Stimulated activated naive B cell treated with anti-CD40 and anti-IgM and Interleukin-4, amounts not matched to agents 10 μg/mL and 1 μg/mL and 100 μg/mL, for 72 hours (primary cell): ENCODE measurements around the gene GPR21.

ENCODE experiments used
- ATAC-seq, 2 donors: fragments of 150-1000 bp; cut with Tn5 transposase; replicated peaks; 2 replicates each; pipeline ENCODE4 v1.10.0; 2021; ENCODE audit warnings: moderate library complexity in 1 of 2
- DNase-seq: peaks from one replicate; pipeline ENCODE4 v3.0.0; 2021
- H3K27ac Mint-ChIP-seq: one replicate; pipeline ENCODE4 v1.8.0; 2022; ENCODE audit warnings: mild to moderate bottlenecking, mixed read lengths
- H3K27me3 Mint-ChIP-seq, 2 donors: one replicate each; pipeline ENCODE4 v1.8.0; 2022; ENCODE audit warnings: mixed read lengths in 2 of 2
- H3K36me3 Mint-ChIP-seq, 2 donors: one replicate each; pipeline ENCODE4 v1.8.0; 2022; ENCODE audit warnings: mixed read lengths in 2 of 2, mild to moderate bottlenecking in 1 of 2
- H3K4me1 Mint-ChIP-seq, 2 donors: one replicate each; pipeline ENCODE4 v1.8.0; 2022; ENCODE audit warnings: mixed read lengths in 2 of 2, mild to moderate bottlenecking in 1 of 2
- H3K4me3 Mint-ChIP-seq, 2 donors: one replicate each; pipeline ENCODE4 v1.8.0; 2022; ENCODE audit warnings: mild to moderate bottlenecking in 2 of 2, mixed read lengths in 2 of 2, moderate library complexity in 1 of 2
- H3K9me3 Mint-ChIP-seq, 2 donors: one replicate each; pipeline ENCODE4 v1.8.0; 2022; ENCODE audit warnings: mixed read lengths in 2 of 2, mild to moderate bottlenecking in 1 of 2

The GPR21 gene

DNA sequence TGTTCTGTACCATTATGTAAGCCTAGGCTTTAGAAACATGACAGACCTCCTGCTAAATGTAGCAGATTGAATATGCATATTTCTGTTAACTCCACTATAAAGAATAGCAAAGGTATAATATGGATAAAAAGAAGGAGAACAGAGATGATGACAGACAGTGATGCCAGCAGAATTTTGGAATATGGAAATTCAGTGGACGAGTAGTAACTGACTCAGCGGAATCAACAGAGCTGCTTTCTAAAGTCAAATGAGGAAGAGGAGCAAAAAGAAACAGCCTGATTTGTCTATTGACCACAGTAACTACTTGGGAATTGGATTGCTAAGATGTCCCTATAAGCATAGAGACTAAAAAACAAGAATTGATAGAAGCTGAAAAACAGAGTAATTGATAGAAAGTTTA is 8.0 kb downstream of the GPR21 start:
- H3K4me1 Mint-ChIP-seq = peaks cover 5 to 49% of the 10 kb centered on the region in 2 donors
- H3K36me3 Mint-ChIP-seq = peaks cover 31 to 39% of the 10 kb centered on the region in 2 donors
- peaks cover 4 to 6% of the 10 kb centered on the region in 2 donors for H3K9me3 Mint-ChIP-seq
- H3K27ac Mint-ChIP-seq = no peak overlapping the region
- H3K4me3 Mint-ChIP-seq = no peak overlapping the region
- ATAC-seq (no peak), DNase-seq (no peak)
- no peaks in the 10 kb centered on the region for H3K27me3 Mint-ChIP-seq

GRCh38 chr9:123043081-123043939 is 9.8 kb downstream of the GPR21 start:
- Mint-ChIP-seq H3K4me3 (no peak overlapping the region), H3K4me1 (peaks cover 0 to 31% of the 10 kb centered on the region in 2 donors), H3K9me3 (peaks cover 4 to 6% of the 10 kb centered on the region in 2 donors), H3K27ac (no peak overlapping the region), H3K36me3 (peaks cover 26 to 34% of the 10 kb centered on the region in 2 donors), H3K27me3 (no peaks in the 10 kb centered on the region)
- ATAC-seq = no peak
- no peak for DNase-seq

DNA sequence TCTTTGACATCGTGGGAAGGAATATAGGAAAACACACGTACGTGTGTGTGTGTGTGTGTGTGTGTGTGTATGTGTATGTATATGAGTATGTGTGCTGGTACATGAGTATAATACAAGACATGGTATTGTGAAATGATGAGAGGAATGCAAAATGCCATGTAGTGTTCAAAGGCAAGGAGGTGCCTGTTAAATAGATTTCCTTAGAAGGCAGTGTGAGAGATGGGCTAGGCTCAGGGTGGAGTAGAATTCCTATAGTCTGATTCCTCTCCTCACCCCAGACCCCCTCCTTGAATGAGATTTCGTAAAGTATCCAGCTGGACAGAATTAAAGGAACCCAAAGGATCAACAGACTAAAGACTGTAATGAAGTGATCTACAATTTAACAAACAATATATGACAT is 11.1 kb downstream of the GPR21 start:
- ATAC-seq = no peak
- Mint-ChIP-seq H3K4me3 (no peak overlapping the region), H3K9me3 (peaks cover 4 to 6% of the 10 kb centered on the region in 2 donors), H3K4me1 (peaks cover 0 to 34% of the 10 kb centered on the region in 2 donors), H3K36me3 (peaks cover 27 to 38% of the 10 kb centered on the region in 2 donors), H3K27ac (no peak overlapping the region), H3K27me3 (no peaks in the 10 kb centered on the region)
- no peak for DNase-seq

GRCh38 chr9:123046406-123047195 is 13.1 kb downstream of the GPR21 start:
- no peak for ATAC-seq
- H3K27me3 Mint-ChIP-seq = no peaks in the 10 kb centered on the region
- H3K27ac Mint-ChIP-seq = no peak overlapping the region
- no peak for DNase-seq
- peaks cover 28 to 35% of the 10 kb centered on the region in 2 donors for H3K36me3 Mint-ChIP-seq
- H3K4me3 Mint-ChIP-seq = no peak overlapping the region
- H3K4me1 Mint-ChIP-seq = peaks cover 0 to 25% of the 10 kb centered on the region in 2 donors
- H3K9me3 Mint-ChIP-seq = peaks cover 4 to 6% of the 10 kb centered on the region in 2 donors

- H3K9me3 Mint-ChIP-seq = no peaks in the 10 kb centered on the region
- H3K36me3 Mint-ChIP-seq = peaks cover 16 to 19% of the 10 kb centered on the region in 2 donors
- H3K4me3 Mint-ChIP-seq = no peak overlapping the region
- ATAC-seq (no peak), DNase-seq (no peak)
- H3K4me1 Mint-ChIP-seq = peaks cover 1 to 19% of the 10 kb centered on the region in 2 donors
- H3K27ac Mint-ChIP-seq = no peak overlapping the region
- no peaks in the 10 kb centered on the region for H3K27me3 Mint-ChIP-seq
Measured at GRCh38 chr9:123048748-123049147, 15.3 kb downstream of the GPR21 start.

- H3K9me3 Mint-ChIP-seq = no peaks in the 10 kb centered on the region
- DNase-seq (no peak), ATAC-seq (no peak)
- H3K4me3 Mint-ChIP-seq = no peak overlapping the region
- no peaks in the 10 kb centered on the region for H3K27me3 Mint-ChIP-seq
- H3K4me1 Mint-ChIP-seq = peaks cover 4 to 18% of the 10 kb centered on the region in 2 donors
- peaks cover 8 to 18% of the 10 kb centered on the region in 2 donors for H3K36me3 Mint-ChIP-seq
- H3K27ac Mint-ChIP-seq = no peak overlapping the region
Measured at GRCh38 chr9:123049589-123050222, 16.2 kb downstream of the GPR21 start.

- Mint-ChIP-seq H3K27me3 (no peaks in the 10 kb centered on the region), H3K36me3 (peaks cover 7 to 21% of the 10 kb centered on the region in 2 donors), H3K4me1 (peaks cover 4 to 16% of the 10 kb centered on the region in 2 donors), H3K27ac (no peak overlapping the region), H3K9me3 (no peaks in the 10 kb centered on the region), H3K4me3 (no peak overlapping the region)
- DNase-seq = no peak
- ATAC-seq = no peak
Measured at GRCh38 chr9:123053046-123053445, 19.6 kb downstream of the GPR21 start.

DNA sequence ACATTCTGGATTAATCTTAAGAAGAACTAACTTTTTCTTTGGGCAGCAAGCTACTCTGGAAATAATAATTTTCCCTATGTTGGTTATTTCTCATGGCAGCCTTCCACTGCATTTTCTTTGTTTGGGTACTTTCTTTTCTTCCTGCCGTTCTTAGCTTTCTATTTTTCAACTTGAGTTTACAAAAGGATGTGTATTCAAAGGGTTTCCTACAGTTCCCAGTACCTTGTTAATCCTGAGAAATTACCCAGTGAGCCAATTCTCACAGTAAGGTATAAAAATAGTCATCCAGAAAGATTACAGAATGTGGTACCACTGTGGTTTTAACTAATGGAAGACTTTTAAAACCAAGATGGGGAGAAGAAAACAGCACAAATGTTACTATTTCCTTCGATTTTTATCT is 20.2 kb downstream of the GPR21 start:
- Mint-ChIP-seq H3K4me3 (no peak overlapping the region), H3K9me3 (no peaks in the 10 kb centered on the region), H3K27me3 (no peaks in the 10 kb centered on the region), H3K4me1 (peaks cover 4 to 14% of the 10 kb centered on the region in 2 donors), H3K36me3 (peaks cover 7 to 21% of the 10 kb centered on the region in 2 donors), H3K27ac (no peak overlapping the region)
- no peak for DNase-seq
- no peak for ATAC-seq

GRCh38 chr9:123058834-123059233 is 25.4 kb downstream of the GPR21 start:
- Mint-ChIP-seq H3K4me3 (no peak overlapping the region), H3K4me1 (peaks cover 2 to 3% of the 10 kb centered on the region in 2 donors), H3K27me3 (no peaks in the 10 kb centered on the region), H3K36me3 (peaks cover 9 to 18% of the 10 kb centered on the region in 2 donors), H3K27ac (no peak overlapping the region), H3K9me3 (no peaks in the 10 kb centered on the region)
- DNase-seq = no peak
- ATAC-seq = no peak

DNA sequence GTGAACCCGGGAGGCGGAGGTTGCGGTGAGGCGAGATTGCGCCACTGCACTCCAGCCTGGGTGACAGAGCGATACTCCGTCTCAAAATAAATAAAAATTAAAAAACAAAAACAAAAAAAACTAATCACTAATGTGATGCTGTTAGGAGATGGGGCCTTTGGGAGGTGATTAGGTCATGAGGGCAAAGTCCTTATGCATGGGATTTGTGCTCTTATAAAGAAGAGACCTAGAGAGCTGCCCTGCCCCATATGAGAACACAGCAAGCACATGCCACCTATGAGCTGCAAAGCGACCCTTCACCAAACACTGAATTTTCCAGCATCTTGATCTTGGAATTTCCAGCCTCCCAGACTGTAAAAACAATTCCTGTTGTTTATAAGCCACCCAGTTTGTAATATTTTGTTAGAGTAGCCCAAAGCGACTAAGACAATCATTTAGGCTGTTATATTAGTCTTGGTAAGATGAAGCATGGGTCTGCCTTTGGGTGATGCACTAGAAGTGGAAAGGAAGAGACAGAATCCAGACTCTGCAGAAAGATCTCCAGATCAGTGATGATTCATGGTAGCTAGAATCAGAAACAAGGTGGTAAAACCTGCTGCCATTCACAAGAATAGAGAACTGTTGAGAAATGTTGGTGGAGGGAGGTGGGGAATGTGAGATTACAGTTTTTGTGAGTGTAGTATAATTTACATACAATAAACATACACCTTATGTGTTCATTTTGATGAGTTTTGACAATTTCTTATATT is 26.2 kb downstream of the GPR21 start:
- no peak overlapping the region for H3K4me3 Mint-ChIP-seq
- DNase-seq = no peak
- H3K27me3 Mint-ChIP-seq = no peaks in the 10 kb centered on the region
- H3K9me3 Mint-ChIP-seq = no peaks in the 10 kb centered on the region
- no peaks in the 10 kb centered on the region for H3K4me1 Mint-ChIP-seq
- peaks cover 12 to 17% of the 10 kb centered on the region in 2 donors for H3K36me3 Mint-ChIP-seq
- no peak for ATAC-seq
- H3K27ac Mint-ChIP-seq = no peak overlapping the region

DNA sequence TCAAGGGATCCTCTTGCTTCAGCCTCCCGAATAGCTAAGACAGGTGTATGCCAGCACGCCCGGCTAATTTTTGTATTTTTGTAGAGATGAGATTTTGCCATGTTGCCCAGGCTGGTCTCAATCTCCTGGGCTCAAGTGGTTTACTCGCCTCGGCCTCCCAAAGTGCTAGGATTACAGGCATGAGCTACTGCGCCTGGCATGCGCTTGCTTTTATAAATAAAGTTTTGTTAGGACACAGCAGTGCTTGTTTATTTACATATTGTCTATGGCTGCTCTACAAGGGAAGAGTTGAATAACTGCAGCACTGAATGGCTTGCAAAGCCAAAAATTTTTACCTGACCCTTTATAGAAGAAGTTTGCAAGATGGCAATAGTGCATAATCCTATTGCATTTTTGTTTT is 27.7 kb downstream of the GPR21 start:
- no peak for DNase-seq
- Mint-ChIP-seq H3K4me1 (no peaks in the 10 kb centered on the region), H3K27ac (no peak overlapping the region), H3K9me3 (no peaks in the 10 kb centered on the region), H3K4me3 (no peak overlapping the region), H3K27me3 (no peaks in the 10 kb centered on the region), H3K36me3 (peaks cover 13 to 16% of the 10 kb centered on the region in 2 donors)
- ATAC-seq = no peak

DNA sequence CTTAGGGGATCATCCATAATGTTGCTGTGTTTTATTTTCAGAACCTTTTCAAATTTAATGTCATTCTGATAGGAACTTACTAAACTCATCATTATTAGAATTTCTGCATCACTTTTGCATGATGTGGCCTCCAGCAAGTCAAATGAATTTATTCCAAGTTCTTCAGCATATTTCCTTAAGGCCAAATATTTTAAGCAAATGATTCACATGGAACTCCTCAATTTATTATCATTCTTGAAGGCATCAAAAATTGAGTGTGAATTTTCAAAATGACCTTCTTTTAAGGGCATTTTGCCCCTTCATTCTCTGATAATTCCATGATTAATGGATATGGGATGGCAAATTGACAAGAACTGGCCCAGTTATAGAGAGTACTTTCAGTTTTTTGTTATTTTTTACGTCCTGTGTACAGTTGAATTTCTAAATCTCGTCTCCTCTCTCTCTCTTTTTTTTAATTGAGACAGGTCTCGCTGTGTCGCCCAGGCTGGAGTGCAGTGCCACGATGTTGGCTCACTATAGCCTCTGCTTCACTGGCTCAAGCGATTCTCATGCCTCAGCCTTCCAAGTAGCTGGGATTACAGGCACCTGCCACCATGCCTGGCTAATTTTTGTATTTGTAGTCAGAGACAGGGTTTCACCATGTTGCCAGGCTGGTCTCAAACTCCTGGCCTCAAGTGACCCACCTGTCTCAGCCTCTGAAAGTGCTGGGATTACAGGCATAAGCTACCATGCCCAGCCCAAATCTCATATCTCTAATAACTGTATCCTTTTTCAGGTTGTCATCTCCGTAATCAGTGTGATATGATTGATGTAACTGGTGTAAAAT is 29.1 kb downstream of the GPR21 start:
- Mint-ChIP-seq H3K9me3 (no peaks in the 10 kb centered on the region), H3K36me3 (peaks cover 23 to 29% of the 10 kb centered on the region in 2 donors)

GRCh38 chr9:123063177-123063598 is 29.7 kb downstream of the GPR21 start:
- no peaks in the 10 kb centered on the region for H3K4me1 Mint-ChIP-seq
- ATAC-seq (no peak), DNase-seq (no peak)

More for the DNA sequence above, 29.1 kb downstream of the GPR21 start:
- no peak overlapping the region for H3K4me3 Mint-ChIP-seq
- H3K27ac Mint-ChIP-seq = peak overlapping the region; percentile 7
- no peaks in the 10 kb centered on the region for H3K4me1 Mint-ChIP-seq
- DNase-seq = no peak
- no peak for ATAC-seq
- no peaks in the 10 kb centered on the region for H3K27me3 Mint-ChIP-seq

More at GRCh38 chr9:123063177-123063598, 29.7 kb downstream of the GPR21 start:
- Mint-ChIP-seq H3K27ac (no peak overlapping the region), H3K36me3 (peaks cover 25 to 32% of the 10 kb centered on the region in 2 donors), H3K9me3 (no peaks in the 10 kb centered on the region), H3K4me3 (no peak overlapping the region), H3K27me3 (no peaks in the 10 kb centered on the region)
